Heart left ventricle (tissue), 13 donors: Measurements from ENCODE around the gene KMT2A.
"Not testable (repeated sequence)": the region's sequence is repeated elsewhere in the genome, so short reads cannot be mapped to it uniquely, and the experiment has no call there.

ENCODE experiments used
- CTCF ChIP-seq, 12 donors: fragments of 200-600 bp; sonication (generic) in 4 of 12; IDR thresholded peaks; one replicate each; pipeline versions ENCODE4 v1.5.0 to v1.8.0; 2018 to 2022; ENCODE audit warnings: antibody characterized with exemption in 12 of 12, mild to moderate bottlenecking in 5 of 12
- POLR2A ChIP-seq, 2 donors: fragments of 450-650 bp; IDR thresholded peaks; one replicate each; pipeline ENCODE4 v1.6.1; 2017; ENCODE audit warnings: antibody characterized with exemption in 2 of 2, mild to moderate bottlenecking in 2 of 2, moderate library complexity in 2 of 2
- donor health status: ischemic (EF 13 %, LVEDD 7.1; RV severe dilation, severe dysfunction).
- donor health status: DM: no; HTN: yes; CAD: no.
- donor health status: DM: no; HTN: no; CAD: no.
- donor health status: ischemic (EF 25% LVEDD 6.9; RV normal size, moderate dysfunction).
- donor health status: ischemic (EF 25% LVEDD 5.7; RV mildly dilated, moderate dysfunction).
- donor health status: ischemic (EF 35%, LVEDD 5.7; RV mildly dilated, moderate dysfunction).
- donor health status: nonischemic (EF 11% LVEDD 7.7; RV severe dilation, severe dysfunction).
- donor health status: DM: yes; HTN: yes; CAD: no.
- donor health status: PGD.
- donor health status: ischemic (EF 29% LVEDD 5.4; RV normal size, mild dysfunction).
- donor health status: nonischemic (EF 23%, LVEDD 6.1; RV moderate dilation, normal function).

DNA sequence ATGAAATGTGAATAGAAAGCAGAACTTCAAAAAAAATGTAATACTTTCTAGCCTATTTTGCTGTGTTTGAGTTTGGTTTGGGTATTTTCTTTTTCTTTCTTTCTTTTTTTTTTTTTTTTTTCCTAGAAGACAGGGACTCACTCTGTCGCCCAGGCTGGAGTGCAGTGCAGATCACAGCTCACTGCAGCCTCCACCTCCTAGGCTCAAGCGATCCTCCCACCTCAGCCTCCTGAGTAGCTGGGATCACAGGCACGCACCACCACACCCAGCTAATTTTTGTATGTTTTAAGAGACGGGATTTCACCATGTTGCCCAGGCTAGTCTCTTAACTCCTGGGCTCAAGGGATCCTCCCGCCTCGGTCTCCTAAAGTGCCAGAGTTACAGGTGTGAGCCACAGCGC lies 33.7 kb upstream of the KMT2A start:
- TF ChIP-seq CTCF, POLR2A (IDR thresholded peaks at IDR 0.05): not testable (repeated sequence)
